A673 (cell line): ENCODE measurements around the gene MAOB. TPM values are rescaled to one million over a fixed set of nuclear protein-coding genes. Genes with fewer than 3 reads are reported as not detected.

Source experiments
- BruUV-seq: library from RNA; stranded (reverse); fragments of 400-500 nt; replicated peaks from 2 replicates; lab custom pipeline; 2021; lab: Mats Ljungman, UMichigan
- CTCF ChIA-PET: fragments of 300-600 bp; sonication (Branson Sonifier 250); formaldehyde crosslinking; loops from one replicate; lab custom pipeline; 2022; ENCODE audit warnings: antibody characterized with exemption; lab: Charles Lee
- POLR2A ChIA-PET: fragments of 300-600 bp; sonication (Branson Sonifier 250); formaldehyde crosslinking; loops from one replicate; lab custom pipeline; 2022; ENCODE audit warnings: antibody characterized with exemption; ENCODE audit not compliant: low non-redundant PET; lab: Charles Lee
- DNase-seq: peaks from one replicate; pipeline ENCODE4 v3.0.0-alpha.2; 2015; ENCODE audit warnings: low spot score
- H3K27ac ChIP-seq: fragments of 200-600 bp; sonication (generic); 2 replicates; pipeline ENCODE4 v1.5.1; 2016; ENCODE audit warnings: mixed run types, low read depth, mild to moderate bottlenecking, mixed read lengths, antibody characterized with exemption, low read length; ENCODE audit not compliant: poor library complexity, severe bottlenecking
- H3K27me3 ChIP-seq: fragments of 200-600 bp; sonication (generic); replicated peaks from 2 replicates; pipeline ENCODE4 v1.6.1; 2017; ENCODE audit warnings: mixed run types, low read depth, mild to moderate bottlenecking, mixed read lengths, antibody characterized with exemption, low read length; ENCODE audit not compliant: insufficient read depth, poor library complexity
- H3K36me3 ChIP-seq: fragments of 200-600 bp; sonication (generic); 2 replicates; pipeline ENCODE4 v1.6.1; 2016; ENCODE audit warnings: mixed run types, mild to moderate bottlenecking, mixed read lengths, antibody characterized with exemption, low read length; ENCODE audit not compliant: insufficient read depth, poor library complexity, severe bottlenecking
- H3K4me1 ChIP-seq: fragments of 200-600 bp; sonication (generic); 2 replicates; pipeline ENCODE4 v1.6.1; 2017; ENCODE audit warnings: mixed run types, mild to moderate bottlenecking, mixed read lengths, antibody characterized with exemption, low read length; ENCODE audit not compliant: insufficient read depth, poor library complexity, severe bottlenecking
- H3K4me3 ChIP-seq: fragments of 200-600 bp; sonication (generic); 2 replicates; pipeline ENCODE4 v1.5.1; 2016; ENCODE audit warnings: low read depth, mixed run types, mild to moderate bottlenecking, mixed read lengths, low read length; ENCODE audit not compliant: poor library complexity, severe bottlenecking
- H3K9me3 ChIP-seq: fragments of 200-600 bp; sonication (generic); 2 replicates; pipeline ENCODE4 v1.6.1; 2016; ENCODE audit warnings: mixed run types, low read depth, mild to moderate bottlenecking, mixed read lengths, antibody characterized with exemption, low read length; ENCODE audit not compliant: poor library complexity, severe bottlenecking
- EZH2 ChIP-seq: fragments of 200-600 bp; sonication (generic); IDR thresholded peaks from 2 replicates; pipeline ENCODE4 v1.6.1; 2017; ENCODE audit warnings: borderline replicate concordance, low read depth, mild to moderate bottlenecking, mixed read lengths, antibody characterized with exemption, low read length; ENCODE audit not compliant: poor library complexity, severe bottlenecking
- intact Hi-C: fragments of 100-400 bp; cut with micrococcal nuclease; formaldehyde crosslinking; loops from one replicate; pipeline ENCODE4 v1.10.0; 2022; ENCODE audit not compliant: unreplicated experiment
- total RNA-seq: library from RNA; stranded (reverse); gene quantifications from 2 replicates; pipeline ENCODE4 v1.2.3, GENCODE V29; 2021
- TF ChIP-seq, protein P1 (sequence below): fragments of 300-800, 200-600 bp; sonication (generic); conservative IDR thresholded peaks from 2 replicates; pipeline ENCODE4 v1.5.1; 2017; ENCODE audit warnings: low read depth, mild to moderate bottlenecking, antibody characterized with exemption, low read length, moderate library complexity, mixed read lengths

Gene MAOB
- total RNA-seq, 1 experiment from 2014 or later, result not detected

- intact Hi-C loops, result no loop called here
- POLR2A ChIA-PET, result no interaction called here
- no peaks in the 10 kb centered on the region for H3K4me1 ChIP-seq
- no peaks in the 10 kb centered on the region for H3K27me3 ChIP-seq
- H3K4me3 ChIP-seq, result no peak overlapping the region
- CTCF ChIA-PET, result no interaction called here
- no peak for DNase-seq
- no peaks in the 10 kb centered on the region for H3K36me3 ChIP-seq
- H3K9me3 ChIP-seq, result no peaks in the 10 kb centered on the region
- TF ChIP-seq, protein P1, sequence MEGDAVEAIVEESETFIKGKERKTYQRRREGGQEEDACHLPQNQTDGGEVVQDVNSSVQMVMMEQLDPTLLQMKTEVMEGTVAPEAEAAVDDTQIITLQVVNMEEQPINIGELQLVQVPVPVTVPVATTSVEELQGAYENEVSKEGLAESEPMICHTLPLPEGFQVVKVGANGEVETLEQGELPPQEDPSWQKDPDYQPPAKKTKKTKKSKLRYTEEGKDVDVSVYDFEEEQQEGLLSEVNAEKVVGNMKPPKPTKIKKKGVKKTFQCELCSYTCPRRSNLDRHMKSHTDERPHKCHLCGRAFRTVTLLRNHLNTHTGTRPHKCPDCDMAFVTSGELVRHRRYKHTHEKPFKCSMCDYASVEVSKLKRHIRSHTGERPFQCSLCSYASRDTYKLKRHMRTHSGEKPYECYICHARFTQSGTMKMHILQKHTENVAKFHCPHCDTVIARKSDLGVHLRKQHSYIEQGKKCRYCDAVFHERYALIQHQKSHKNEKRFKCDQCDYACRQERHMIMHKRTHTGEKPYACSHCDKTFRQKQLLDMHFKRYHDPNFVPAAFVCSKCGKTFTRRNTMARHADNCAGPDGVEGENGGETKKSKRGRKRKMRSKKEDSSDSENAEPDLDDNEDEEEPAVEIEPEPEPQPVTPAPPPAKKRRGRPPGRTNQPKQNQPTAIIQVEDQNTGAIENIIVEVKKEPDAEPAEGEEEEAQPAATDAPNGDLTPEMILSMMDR, result no peak
- no peak for TF ChIP-seq EZH2
- no peak overlapping the region for H3K27ac ChIP-seq
- no TSS peak for BruUV-seq
Measured at GRCh38 chrX:43718546-43718945, 163.7 kb downstream of the MAOB start.

- H3K9me3 ChIP-seq, result no peaks in the 10 kb centered on the region
- no peaks in the 10 kb centered on the region for H3K4me1 ChIP-seq
- H3K27ac ChIP-seq, result no peak overlapping the region
- H3K36me3 ChIP-seq, result no peaks in the 10 kb centered on the region
- POLR2A ChIA-PET, result no interaction called here
- CTCF ChIA-PET, result no interaction called here
- H3K27me3 ChIP-seq, result no peaks in the 10 kb centered on the region
- H3K4me3 ChIP-seq, result no peak overlapping the region
- BruUV-seq, result no TSS peak
- TF ChIP-seq EZH2, result no peak
- TF ChIP-seq, protein P1, result no peak
- intact Hi-C loops, result no loop called here
- DNase-seq, result no peak
Measured at GRCh38 chrX:43718081-43718480, 164.2 kb downstream of the MAOB start.

- H3K27ac ChIP-seq, result no peak overlapping the region
- no peaks in the 10 kb centered on the region for H3K4me1 ChIP-seq
- no peak overlapping the region for H3K4me3 ChIP-seq
- H3K27me3 ChIP-seq, result no peaks in the 10 kb centered on the region
- H3K9me3 ChIP-seq, result no peaks in the 10 kb centered on the region
- BruUV-seq, result no TSS peak
- intact Hi-C loops, result no loop called here
- no peak for DNase-seq
- no peaks in the 10 kb centered on the region for H3K36me3 ChIP-seq
- ChIA-PET CTCF (no interaction called here), POLR2A (no interaction called here)
- no peak for TF ChIP-seq EZH2
- TF ChIP-seq, protein P1, result no peak
Measured at GRCh38 chrX:43717161-43717560, 165.1 kb downstream of the MAOB start.
